Measurements from ENCODE around the gene DCP1A. TPM values are rescaled to one million over a fixed set of nuclear protein-coding genes. Genes with fewer than 3 reads are reported as not detected.
A peak's percentile ranks its signal among the peaks of the same experiment; 100 is the strongest.

Gene DCP1A
- total and polyA plus RNA-seq, 2 of the 13 experiments (the other 11 are each of a cell fraction or from before 2014, with no cell fraction given): 14.2 to 41.2 TPM

DNA sequence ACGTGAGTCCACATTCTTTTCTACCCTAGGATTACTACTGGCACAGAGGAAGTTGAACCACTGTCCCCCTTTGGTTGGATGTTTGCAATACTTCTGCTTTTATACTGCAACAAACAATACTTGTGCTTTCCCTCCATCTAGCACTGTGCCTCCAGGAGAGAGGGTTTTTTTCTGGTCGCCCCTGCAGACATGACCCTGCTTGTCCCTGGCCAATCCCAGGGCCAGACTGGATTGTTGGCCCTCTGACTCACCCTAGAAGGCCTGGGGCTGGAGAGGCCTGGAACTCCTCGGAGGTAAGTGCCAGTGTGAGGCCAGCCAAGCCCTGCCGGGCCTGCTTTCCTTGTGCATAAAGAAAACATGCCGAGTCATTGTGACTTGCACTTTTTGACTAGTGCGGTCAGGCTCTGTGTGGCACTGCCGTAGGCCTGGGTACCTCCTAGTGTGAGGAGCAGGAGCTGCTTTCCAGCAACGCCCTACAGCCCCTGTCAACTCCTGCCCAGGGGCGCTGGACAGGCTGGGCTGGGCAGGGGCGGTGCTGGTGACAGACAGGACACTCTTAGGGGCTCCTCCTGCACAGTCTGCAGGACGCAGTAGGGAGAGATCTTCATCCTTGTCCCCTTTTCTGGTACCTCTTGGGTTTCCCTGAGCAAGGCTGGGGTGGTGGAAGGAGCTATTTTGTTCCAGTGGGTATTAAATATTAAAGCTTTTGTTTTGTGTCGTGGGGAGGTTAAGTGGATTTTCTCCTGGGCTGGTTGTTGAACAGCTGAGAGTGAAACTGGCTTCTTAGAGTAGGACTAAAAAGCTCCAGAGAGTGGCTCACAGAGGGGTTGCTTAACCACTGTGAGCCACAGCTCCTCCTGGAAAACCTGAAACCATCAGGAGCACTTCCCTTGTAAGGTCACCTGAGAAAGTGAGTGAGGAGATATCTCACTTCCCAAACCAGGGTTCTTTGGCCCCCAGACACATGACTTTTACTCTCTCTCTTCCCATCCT, 77.2 kb downstream of the DCP1A start (continued):
- TF ChIP-seq, protein P1, sequence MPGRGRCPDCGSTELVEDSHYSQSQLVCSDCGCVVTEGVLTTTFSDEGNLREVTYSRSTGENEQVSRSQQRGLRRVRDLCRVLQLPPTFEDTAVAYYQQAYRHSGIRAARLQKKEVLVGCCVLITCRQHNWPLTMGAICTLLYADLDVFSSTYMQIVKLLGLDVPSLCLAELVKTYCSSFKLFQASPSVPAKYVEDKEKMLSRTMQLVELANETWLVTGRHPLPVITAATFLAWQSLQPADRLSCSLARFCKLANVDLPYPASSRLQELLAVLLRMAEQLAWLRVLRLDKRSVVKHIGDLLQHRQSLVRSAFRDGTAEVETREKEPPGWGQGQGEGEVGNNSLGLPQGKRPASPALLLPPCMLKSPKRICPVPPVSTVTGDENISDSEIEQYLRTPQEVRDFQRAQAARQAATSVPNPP (CRISPR knock-in tag; IDR thresholded peaks at IDR 0.05): no peak
- TF ChIP-seq ADNP (CRISPR knock-in tag; IDR thresholded peaks at IDR 0.05): no peak
- TF ChIP-seq ZNF234 (CRISPR knock-in tag; conservative IDR thresholded peaks at IDR 0.05): no peak
- no peak for TF ChIP-seq PPARG (CRISPR knock-in tag; conservative IDR thresholded peaks at IDR 0.05)
- TF ChIP-seq ZNF563 (CRISPR knock-in tag; IDR thresholded peaks at IDR 0.05): no peak
- no peak for TF ChIP-seq ZNF260 (CRISPR knock-in tag; IDR thresholded peaks at IDR 0.05; ENCODE audit: borderline replicate concordance, low read depth)
- no peak for TF ChIP-seq ZKSCAN1 (IDR thresholded peaks at IDR 0.05; ENCODE audit: low read length)
- 0 out of 2 replicates have a peak, but pooled peaks have one; percentile 31 for TF ChIP-seq RBFOX2 (IDR thresholded peaks at IDR 0.05; ENCODE audit: low read depth, low read length)
- TF ChIP-seq TRIM24 (CRISPR knock-in tag; IDR thresholded peaks at IDR 0.05): no peak
- TF ChIP-seq NCOA2 (CRISPR knock-in tag; IDR thresholded peaks at IDR 0.05): peak; percentile 50; the same call in 1 of the 2 replicates
- TF ChIP-seq SNAPC5 (CRISPR knock-in tag; IDR thresholded peaks at IDR 0.05; ENCODE audit: borderline replicate concordance): no peak
- TF ChIP-seq SRF (IDR thresholded peaks at IDR 0.05; ENCODE audit: low read depth, low read length): no peak
- no peak for TF ChIP-seq RELA (CRISPR knock-in tag; IDR thresholded peaks at IDR 0.05)
- no peak for TF ChIP-seq AGO2 (optimal IDR thresholded peaks at IDR 0.05; ENCODE audit: low read depth, low read length)
- peak; percentile 7; the same call in 1 of the 2 replicates for TF ChIP-seq ZNF761 (CRISPR knock-in tag; conservative IDR thresholded peaks at IDR 0.05)
- TF ChIP-seq ZBTB37 (CRISPR knock-in tag; IDR thresholded peaks at IDR 0.05): no peak
- TF ChIP-seq KDM6A (CRISPR knock-in tag; IDR thresholded peaks at IDR 0.05; ENCODE audit: low read depth): no peak
- TF ChIP-seq, protein P2, sequence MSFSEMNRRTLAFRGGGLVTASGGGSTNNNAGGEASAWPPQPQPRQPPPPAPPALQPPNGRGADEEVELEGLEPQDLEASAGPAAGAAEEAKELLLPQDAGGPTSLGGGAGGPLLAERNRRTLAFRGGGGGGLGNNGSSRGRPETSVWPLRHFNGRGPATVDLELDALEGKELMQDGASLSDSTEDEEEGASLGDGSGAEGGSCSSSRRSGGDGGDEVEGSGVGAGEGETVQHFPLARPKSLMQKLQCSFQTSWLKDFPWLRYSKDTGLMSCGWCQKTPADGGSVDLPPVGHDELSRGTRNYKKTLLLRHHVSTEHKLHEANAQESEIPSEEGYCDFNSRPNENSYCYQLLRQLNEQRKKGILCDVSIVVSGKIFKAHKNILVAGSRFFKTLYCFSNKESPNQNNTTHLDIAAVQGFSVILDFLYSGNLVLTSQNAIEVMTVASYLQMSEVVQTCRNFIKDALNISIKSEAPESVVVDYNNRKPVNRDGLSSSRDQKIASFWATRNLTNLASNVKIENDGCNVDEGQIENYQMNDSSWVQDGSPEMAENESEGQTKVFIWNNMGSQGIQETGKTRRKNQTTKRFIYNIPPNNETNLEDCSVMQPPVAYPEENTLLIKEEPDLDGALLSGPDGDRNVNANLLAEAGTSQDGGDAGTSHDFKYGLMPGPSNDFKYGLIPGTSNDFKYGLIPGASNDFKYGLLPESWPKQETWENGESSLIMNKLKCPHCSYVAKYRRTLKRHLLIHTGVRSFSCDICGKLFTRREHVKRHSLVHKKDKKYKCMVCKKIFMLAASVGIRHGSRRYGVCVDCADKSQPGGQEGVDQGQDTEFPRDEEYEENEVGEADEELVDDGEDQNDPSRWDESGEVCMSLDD (CRISPR knock-in tag; IDR thresholded peaks at IDR 0.05; ENCODE audit: borderline replicate concordance): no peak
- TF ChIP-seq ZNF777 (CRISPR knock-in tag; IDR thresholded peaks at IDR 0.05): no peak
- TF ChIP-seq YEATS2 (CRISPR knock-in tag; IDR thresholded peaks at IDR 0.05; ENCODE audit: borderline replicate concordance): peak; percentile 84
- no peak for TF ChIP-seq ZNF354B (CRISPR knock-in tag; IDR thresholded peaks at IDR 0.05)
- no peak for TF ChIP-seq HIVEP1 (CRISPR knock-in tag; IDR thresholded peaks at IDR 0.05)
- peak; percentile 97 for TF ChIP-seq ZFY (CRISPR knock-in tag; IDR thresholded peaks at IDR 0.05)
- TF ChIP-seq KAT8 (CRISPR knock-in tag; IDR thresholded peaks at IDR 0.05): peak; percentile 60
- no peak for TF ChIP-seq ZNF589 (CRISPR knock-in tag; conservative IDR thresholded peaks at IDR 0.05)
